ENCODE results near the gene COMMD4. TPM values are rescaled to one million over a fixed set of nuclear protein-coding genes. Genes with fewer than 3 reads are reported as not detected.

Gene COMMD4
- total and polyA plus RNA-seq, 2 of the 8 experiments (the other 6 are each of a cell fraction or from before 2014, with no cell fraction given): 131 to 236 TPM

DNA sequence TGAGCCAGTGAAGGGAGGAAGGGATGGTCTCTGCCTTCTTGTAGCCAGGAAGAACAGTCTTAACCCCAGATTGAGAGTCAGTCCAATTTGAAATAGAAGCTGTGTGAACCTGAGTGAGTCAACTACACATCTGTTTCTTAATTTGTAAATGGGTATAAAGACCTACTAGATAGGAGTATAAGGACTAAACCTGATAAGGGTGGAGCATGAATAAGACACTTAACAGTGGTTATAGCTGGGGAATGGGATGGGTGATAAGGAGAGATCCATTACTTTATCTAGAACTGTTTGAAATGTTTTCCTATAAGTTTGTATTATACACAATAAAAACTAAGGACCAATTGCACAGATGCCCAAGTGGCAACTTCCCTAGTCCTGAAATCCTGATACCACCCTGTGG lies 31.1 kb downstream of the COMMD4 start (continued):
- no peak for TF ChIP-seq RXRA (IDR thresholded peaks at IDR 0.05; ENCODE audit: insufficient read depth, low read depth, low read length)
- no peak for TF ChIP-seq SP1 (IDR thresholded peaks at IDR 0.05; ENCODE audit: low read depth, low read length)
- no peak for TF ChIP-seq SP4 (IDR thresholded peaks at IDR 0.05; ENCODE audit: low read length)
- no peak for TF ChIP-seq CBX8 (IDR thresholded peaks at IDR 0.05; ENCODE audit: borderline replicate concordance, low read depth, low read length)
- TF ChIP-seq CREB1 (IDR thresholded peaks at IDR 0.05): no peak
